ES-I3 (cell line): ENCODE measurements around the gene YIF1A.
"Not testable (repeated sequence)": the region's sequence is repeated elsewhere in the genome, so short reads cannot be mapped to it uniquely, and the experiment has no call there.

Source experiments
- H3K36me3 ChIP-seq: 2 replicates; pipeline ENCODE4 v1.6.1; 2013; ENCODE audit warnings: mild to moderate bottlenecking, low read length, control low read depth, moderate library complexity; ENCODE audit not compliant: insufficient read depth
- H3K4me1 ChIP-seq: 2 replicates; pipeline ENCODE4 v1.6.1; 2013; ENCODE audit warnings: mild to moderate bottlenecking, control low read depth, low read length; ENCODE audit not compliant: insufficient read depth
- H3K9ac ChIP-seq: 2 replicates; pipeline ENCODE4 v1.6.1; 2013; ENCODE audit warnings: low read depth, mild to moderate bottlenecking, low read length, moderate library complexity
- H3K9me3 ChIP-seq: 2 replicates; pipeline ENCODE4 v1.6.1; 2013; ENCODE audit warnings: mild to moderate bottlenecking, low read length, moderate library complexity; ENCODE audit not compliant: control insufficient read depth, insufficient read depth

The YIF1A gene

DNA sequence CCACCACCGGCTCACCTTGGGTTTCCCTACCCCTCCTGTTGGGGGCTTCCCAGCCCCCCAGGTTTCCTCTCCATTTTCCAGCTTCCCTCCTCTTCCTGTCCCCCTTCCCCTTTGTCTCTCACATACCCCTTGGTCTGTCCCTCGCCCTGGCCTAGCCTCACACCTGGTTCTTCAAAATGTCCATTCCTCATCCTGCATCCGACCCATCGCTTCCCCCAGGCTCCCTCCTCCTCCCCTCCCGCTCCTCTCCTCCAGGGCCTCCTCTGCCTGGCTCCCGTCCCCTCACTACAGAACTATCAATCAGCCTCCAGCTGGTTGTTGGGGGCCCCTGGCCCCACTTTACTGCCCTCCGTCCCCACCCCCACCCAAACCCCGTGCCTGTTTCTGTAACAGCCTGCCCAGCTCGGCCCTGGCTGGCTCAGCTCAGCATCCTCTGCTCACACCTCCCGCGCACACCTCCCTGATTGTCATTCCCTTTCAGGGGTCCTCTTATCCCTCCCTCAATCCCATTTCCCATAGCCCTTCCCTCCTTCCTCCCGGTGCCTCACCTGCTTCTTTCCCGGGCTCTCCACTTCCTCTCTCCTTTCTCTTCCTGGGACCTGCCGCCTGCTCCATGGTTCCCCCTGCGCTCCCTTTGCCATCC lies 9.7 kb downstream of the YIF1A start:
- peaks cover 10% of the 10 kb centered on the region; the same call in 1 of the 2 replicates for H3K4me1 ChIP-seq
- H3K9me3 ChIP-seq, result no peaks in the 10 kb centered on the region
- peaks cover 5% of the 10 kb centered on the region for H3K36me3 ChIP-seq
- peak overlapping the region; percentile 20; the same call in 1 of the 2 replicates for H3K9ac ChIP-seq

DNA sequence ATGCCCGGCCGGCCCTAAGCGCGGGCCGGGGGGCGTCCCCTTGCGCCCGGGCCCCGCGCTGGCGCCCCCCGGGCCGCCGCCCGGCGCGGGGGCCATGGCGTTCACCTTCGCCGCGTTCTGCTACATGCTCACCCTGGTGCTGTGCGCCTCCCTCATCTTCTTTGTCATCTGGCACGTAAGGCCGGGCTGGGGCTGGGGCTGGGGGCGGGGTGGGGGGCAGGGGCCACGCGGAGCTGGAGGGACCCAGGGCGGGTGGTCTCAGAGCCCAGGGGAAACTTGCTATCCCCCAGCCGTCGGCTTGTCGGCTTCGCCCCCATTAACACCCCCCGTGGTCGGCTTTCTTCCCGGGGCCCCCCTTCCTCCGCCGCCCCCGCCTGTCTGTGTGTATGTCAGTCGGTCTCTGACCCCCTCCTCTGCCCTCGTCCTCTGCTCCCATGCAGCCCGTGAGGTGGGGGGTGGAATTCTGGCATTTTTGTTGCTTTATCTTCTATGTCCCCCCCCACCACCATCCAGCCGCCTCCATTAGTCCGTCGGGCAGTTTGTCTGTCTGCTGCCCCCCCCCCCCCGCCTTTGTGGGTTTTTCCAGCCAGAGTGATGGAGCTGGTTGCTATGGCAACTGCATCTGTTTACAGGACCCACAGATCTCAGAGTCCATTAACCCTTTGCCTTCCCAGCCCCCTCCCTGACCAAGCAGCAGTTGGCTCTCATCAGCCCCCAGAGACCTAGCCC lies 10.4 kb downstream of the YIF1A start:
- H3K36me3 ChIP-seq, result peaks cover 7% of the 10 kb centered on the region; the same call in 1 of the 2 replicates
- no peaks in the 10 kb centered on the region for H3K9me3 ChIP-seq
- H3K4me1 ChIP-seq, result peaks cover 10% of the 10 kb centered on the region; the same call in 1 of the 2 replicates
- H3K9ac ChIP-seq, result peak overlapping the region; percentile 20; the same call in 1 of the 2 replicates

- H3K9me3 ChIP-seq, result no peaks in the 10 kb centered on the region
- peaks cover 11% of the 10 kb centered on the region; the same call in 1 of the 2 replicates for H3K36me3 ChIP-seq
- peak within 1 kb of the TSS; percentile 51 for H3K9ac ChIP-seq
- peaks cover 7% of the 10 kb centered on the region; the same call in 1 of the 2 replicates for H3K4me1 ChIP-seq
These were observed 11.2 kb downstream of the YIF1A start, which contains the start of gene CNIH2 for GRCh38 chr11:66277471-66278362. CNIH2 (plus strand) TSS chr11:66278175; CDS start chr11:66278457, 282 bp downstream.

GRCh38 chr11:66277064-66277463 lies 11.9 kb downstream of the YIF1A start:
- not testable (repeated sequence) for H3K4me1 ChIP-seq, H3K9ac ChIP-seq, H3K9me3 ChIP-seq
- H3K36me3 ChIP-seq, result peaks cover 17% of the 10 kb centered on the region; the same call in 1 of the 2 replicates

DNA sequence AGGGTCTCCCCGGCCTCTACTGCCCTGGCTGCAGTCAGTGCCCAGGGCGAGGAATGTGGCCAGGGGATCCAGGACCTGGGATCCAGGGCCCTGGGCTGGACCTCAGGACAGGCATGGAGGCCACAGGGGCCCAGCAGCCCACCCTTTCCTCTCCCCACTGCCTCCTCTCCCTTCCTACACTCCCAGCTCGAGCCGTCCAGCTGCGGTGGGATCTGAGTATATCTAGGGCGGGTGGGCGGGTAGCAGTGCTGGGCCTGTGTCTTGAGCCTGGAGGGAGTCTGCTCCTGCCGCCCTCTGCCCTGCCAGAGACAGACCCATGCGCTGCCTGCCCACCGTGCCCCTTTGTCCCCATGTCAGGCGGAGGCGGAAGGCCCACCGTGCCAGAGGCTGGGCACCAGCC lies 12.3 kb downstream of the YIF1A start:
- not testable (repeated sequence) for H3K9me3 ChIP-seq, H3K9ac ChIP-seq, H3K4me1 ChIP-seq
- H3K36me3 ChIP-seq, result peaks cover 17% of the 10 kb centered on the region; the same call in 1 of the 2 replicates

DNA sequence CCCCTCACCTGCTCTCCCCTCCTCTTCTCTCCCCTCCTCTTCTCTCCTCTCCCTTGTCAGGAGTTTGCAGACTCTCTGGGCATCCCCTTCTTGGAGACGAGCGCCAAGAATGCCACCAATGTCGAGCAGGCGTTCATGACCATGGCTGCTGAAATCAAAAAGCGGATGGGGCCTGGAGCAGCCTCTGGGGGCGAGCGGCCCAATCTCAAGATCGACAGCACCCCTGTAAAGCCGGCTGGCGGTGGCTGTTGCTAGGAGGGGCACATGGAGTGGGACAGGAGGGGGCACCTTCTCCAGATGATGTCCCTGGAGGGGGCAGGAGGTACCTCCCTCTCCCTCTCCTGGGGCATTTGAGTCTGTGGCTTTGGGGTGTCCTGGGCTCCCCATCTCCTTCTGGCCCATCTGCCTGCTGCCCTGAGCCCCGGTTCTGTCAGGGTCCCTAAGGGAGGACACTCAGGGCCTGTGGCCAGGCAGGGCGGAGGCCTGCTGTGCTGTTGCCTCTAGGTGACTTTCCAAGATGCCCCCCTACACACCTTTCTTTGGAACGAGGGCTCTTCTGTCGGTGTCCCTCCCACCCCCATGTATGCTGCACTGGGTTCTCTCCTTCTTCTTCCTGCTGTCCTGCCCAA lies 12.8 kb downstream of the YIF1A start:
- Histone ChIP-seq H3K9ac (no peak overlapping the region), H3K36me3 (peaks cover 17% of the 10 kb centered on the region; the same call in 1 of the 2 replicates), H3K9me3 (no peaks in the 10 kb centered on the region), H3K4me1 (peaks cover 3% of the 10 kb centered on the region; the same call in 1 of the 2 replicates)

DNA sequence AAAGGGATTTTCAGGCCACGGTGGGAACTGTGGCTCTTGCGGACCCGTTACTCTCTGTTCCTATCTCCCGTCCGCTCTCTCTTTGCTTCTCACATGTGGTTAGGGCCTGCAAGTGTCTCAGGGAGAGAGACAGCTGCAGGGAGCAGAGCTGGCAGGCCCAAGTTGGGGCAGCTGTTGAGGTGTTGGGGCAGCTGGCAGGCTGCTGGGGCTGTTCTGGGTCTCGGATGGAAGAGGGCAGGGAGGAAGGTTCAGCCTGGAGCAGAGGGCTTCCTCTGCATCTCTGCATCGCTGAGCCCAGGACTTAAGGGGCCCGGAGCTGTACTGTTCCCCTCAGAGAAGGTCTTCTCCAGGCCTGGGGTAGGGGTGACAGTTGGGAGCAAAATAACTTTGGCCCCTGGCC lies 13.5 kb downstream of the YIF1A start:
- Histone ChIP-seq H3K9me3 (no peaks in the 10 kb centered on the region), H3K9ac (no peak overlapping the region), H3K4me1 (peaks cover 2% of the 10 kb centered on the region; the same call in 1 of the 2 replicates), H3K36me3 (peaks cover 17% of the 10 kb centered on the region; the same call in 1 of the 2 replicates)

- no peaks in the 10 kb centered on the region for H3K9me3 ChIP-seq
- peaks cover 2% of the 10 kb centered on the region; the same call in 1 of the 2 replicates for H3K4me1 ChIP-seq
- H3K9ac ChIP-seq, result no peak overlapping the region
- peaks cover 17% of the 10 kb centered on the region; the same call in 1 of the 2 replicates for H3K36me3 ChIP-seq
These were observed 14.7 kb downstream of the YIF1A start for GRCh38 chr11:66274219-66274618.

GRCh38 chr11:66272596-66272995 lies 16.3 kb downstream of the YIF1A start:
- Histone ChIP-seq H3K9ac (no peak overlapping the region), H3K9me3 (no peaks in the 10 kb centered on the region), H3K4me1 (no peaks in the 10 kb centered on the region; the same call in 1 of the 2 replicates), H3K36me3 (peaks cover 17% of the 10 kb centered on the region; the same call in 1 of the 2 replicates)

DNA sequence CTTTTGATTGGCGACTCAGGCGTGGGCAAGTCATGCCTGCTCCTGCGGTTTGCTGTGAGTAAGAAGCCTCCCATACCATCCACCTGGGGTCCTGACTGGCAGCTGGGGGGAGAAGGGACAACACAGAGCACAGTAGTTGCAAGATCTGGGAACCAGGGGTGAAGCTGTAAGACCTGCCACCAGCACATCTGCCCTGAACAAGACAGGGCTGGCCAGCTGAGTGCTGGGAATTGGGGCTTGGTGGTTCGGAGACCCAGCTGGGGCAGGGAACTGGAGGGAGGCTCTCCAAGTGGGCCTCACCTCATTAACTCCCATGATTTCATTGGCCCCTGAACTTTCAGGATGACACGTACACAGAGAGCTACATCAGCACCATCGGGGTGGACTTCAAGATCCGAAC lies 17.1 kb downstream of the YIF1A start:
- Histone ChIP-seq H3K9ac (no peak overlapping the region), H3K36me3 (peaks cover 17% of the 10 kb centered on the region; the same call in 1 of the 2 replicates)

GRCh38 chr11:66268952-66269905 lies 19.7 kb downstream of the YIF1A start:
- Histone ChIP-seq H3K9ac (peak overlapping the region; percentile 82), H3K36me3 (peaks cover 11% of the 10 kb centered on the region; the same call in 1 of the 2 replicates), H3K4me1 (no peaks in the 10 kb centered on the region), H3K9me3 (no peaks in the 10 kb centered on the region)

More for the DNA sequence above, 17.1 kb downstream of the YIF1A start:
- Histone ChIP-seq H3K4me1 (no peaks in the 10 kb centered on the region), H3K9me3 (no peaks in the 10 kb centered on the region)

- Histone ChIP-seq H3K9ac (peak within 1 kb of the TSS; percentile 82), H3K9me3 (no peaks in the 10 kb centered on the region), H3K4me1 (no peaks in the 10 kb centered on the region), H3K36me3 (peaks cover 10% of the 10 kb centered on the region; the same call in 1 of the 2 replicates)
These were observed 20.5 kb downstream of the YIF1A start, which contains the start of gene RAB1B for GRCh38 chr11:66268244-66268951. RAB1B (plus strand) TSS chr11:66268639; CDS start chr11:66268680, 41 bp downstream.
